H1 (cell line): ENCODE data around the gene ADAMTS9. TPM values are rescaled to one million over a fixed set of nuclear protein-coding genes. Genes with fewer than 3 reads are reported as not detected.

Source experiments
- CHD7 ChIP-seq: fragments of 300-600 bp; sonication (generic); IDR thresholded peaks from 2 replicates; pipeline ENCODE4 v1.7.1; 2012; ENCODE audit warnings: low read length, moderate library complexity, mild to moderate bottlenecking, inconsistent platforms; ENCODE audit not compliant: insufficient replicate concordance
- polyA plus RNA-seq, 7 experiments: library from polyadenylated mRNA; depleted of rRNA in 3 of 7; stranded (reverse) in 5 of 7; unstranded in 2 of 7; fragments of >200 nt in 5 of 7; fragments of 200-250 nt in 2 of 7; gene quantifications; 1 replicate in 5 of 7; 2 replicates in 1 of 7; 4 replicates in 1 of 7; pipeline versions ENCODE4 v1.2.1 to v1.2.3, GENCODE V29; 2011 to 2013; ENCODE audit warnings: missing spikeins in 2 of 7, mixed read lengths in 2 of 7
- total RNA-seq: library from RNA; stranded (reverse); fragmentation: NEBNext Ultra II Directional; extraction: Animal tissue kit (Norgen Biotek cat#: 25700); gene quantifications from 2 replicates; pipeline ENCODE4 v1.2.1, GENCODE V29; 2021

Gene ADAMTS9
- total and polyA plus RNA-seq, 2 of the 8 experiments (the other 6 are each of a cell fraction or from before 2014, with no cell fraction given): 0.20 to 0.41 TPM

DNA sequence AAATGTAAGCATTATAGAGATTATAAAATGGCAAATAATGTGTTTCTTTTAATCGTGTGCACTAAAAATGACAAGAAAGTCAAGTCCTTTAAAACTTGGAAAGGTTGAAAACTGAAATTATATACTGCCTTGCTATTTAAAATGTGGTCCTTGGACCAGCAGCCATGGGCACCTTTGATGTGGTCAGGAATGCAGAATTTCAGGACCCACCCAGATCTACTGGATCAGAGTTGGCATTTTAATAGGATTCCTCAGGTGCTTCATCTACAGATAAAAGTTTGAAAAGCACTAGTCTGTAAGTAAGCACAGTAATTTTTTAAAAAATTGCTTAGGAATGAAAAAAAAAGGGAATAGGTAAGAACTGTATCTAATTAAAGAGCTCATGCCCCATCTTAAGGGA, 55.8 kb downstream of the ADAMTS9 start (continued):
- no peak for TF ChIP-seq CHD7
- TF ChIP-seq, all 59 proteins: peak for 0
